ENCODE results near the gene CGNL1.

Gene CGNL1

DNA sequence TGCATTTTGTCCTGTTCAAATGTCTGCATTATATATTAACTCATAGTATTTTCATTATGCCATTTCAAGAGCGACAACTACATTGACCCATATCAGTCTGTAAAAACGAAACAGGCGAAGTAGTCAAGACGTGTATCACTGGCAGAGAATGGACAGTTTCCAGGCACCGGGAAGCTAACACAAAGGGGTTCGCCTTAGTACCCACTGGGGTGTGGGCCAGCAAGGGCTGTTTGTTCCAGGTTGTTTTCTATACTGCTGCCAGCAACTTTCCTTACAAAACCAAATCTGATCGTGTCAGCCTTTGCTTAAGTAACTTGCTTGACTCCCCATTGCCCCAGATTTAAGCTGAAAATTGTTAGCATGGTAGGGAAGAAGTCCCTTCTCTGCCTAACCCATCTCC is 87.1 kb downstream of the CGNL1 start:
- DNase-seq: no peak

DNA sequence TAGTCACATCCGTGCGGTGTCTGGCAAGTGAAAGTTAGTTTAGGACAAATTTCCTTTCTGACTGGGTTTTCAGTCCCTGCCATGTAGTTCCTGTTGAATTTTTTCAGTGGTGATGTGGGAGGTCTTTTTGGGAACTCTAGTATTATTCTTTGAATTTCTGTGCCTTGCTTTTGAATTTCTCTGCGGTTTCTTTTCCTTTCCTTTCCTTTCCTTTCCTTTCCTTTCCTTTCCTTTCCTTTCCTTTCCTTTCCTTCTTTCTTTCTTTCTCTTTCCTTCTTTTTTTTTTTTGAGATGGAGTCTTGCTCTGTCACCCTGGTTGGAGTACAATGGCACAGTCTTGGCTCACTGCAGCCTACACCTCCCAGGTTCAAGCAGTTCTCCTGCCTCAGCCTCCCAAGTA is 88.2 kb downstream of the CGNL1 start:
- DNase-seq: no peak

DNA sequence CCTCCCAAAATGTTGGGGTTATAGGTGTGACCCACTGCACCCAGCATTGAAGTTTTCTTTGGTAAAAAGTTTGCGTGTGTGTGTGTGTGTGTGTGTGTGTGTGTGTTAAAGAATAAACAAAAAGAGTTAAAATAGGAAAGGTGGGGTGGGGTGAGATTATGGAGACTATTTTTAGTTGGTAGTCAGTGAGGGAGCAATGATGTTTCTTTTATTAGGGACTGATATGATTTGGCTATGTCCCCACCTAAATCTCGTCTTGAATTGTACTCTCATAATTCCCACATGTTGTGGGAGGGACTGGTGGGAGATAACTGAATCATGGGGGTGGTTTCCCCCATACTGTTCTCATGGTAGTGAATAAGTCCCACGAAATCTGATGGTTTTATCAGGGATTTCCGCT is 92.2 kb downstream of the CGNL1 start:
- no peak for DNase-seq

DNA sequence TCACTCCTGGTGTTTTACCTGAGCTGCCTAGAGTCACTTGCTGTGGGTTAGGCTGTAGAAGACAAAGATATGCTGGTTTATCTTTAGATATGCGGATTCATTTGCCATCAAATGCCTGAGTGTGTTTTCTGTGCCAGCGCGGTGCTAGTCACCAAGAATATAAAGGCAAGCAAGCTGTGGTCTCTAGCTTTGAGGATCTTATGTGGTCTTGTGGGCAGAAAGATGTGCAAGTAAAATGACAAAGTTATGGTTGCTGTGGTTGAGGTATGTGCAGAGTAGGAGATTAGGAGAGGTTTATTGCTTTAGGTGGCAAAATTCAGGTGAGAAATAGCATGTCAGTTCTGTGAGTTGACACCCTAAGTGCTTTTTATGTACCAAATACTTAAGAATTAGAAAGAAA is 94.2 kb downstream of the CGNL1 start:
- no peak for DNase-seq

DNA sequence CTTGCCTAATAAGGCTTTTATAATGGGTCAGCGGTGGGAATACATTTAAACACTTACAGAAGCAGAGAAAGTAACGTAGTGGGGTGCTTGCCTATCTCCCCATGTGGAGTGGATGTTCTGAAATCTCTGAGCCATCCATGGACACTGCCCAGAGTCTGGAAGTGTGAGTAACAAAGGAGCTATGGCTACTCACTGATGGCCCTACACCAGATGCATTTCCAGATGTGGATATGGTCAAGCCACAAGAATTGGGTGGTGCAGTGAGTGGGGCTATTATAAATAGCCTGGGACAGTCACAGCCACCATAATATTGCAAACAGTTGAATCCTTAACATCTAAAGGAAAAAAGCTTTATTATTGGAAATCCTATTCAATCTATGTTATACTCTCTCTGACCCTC is 96.6 kb downstream of the CGNL1 start:
- no peak for DNase-seq

DNA sequence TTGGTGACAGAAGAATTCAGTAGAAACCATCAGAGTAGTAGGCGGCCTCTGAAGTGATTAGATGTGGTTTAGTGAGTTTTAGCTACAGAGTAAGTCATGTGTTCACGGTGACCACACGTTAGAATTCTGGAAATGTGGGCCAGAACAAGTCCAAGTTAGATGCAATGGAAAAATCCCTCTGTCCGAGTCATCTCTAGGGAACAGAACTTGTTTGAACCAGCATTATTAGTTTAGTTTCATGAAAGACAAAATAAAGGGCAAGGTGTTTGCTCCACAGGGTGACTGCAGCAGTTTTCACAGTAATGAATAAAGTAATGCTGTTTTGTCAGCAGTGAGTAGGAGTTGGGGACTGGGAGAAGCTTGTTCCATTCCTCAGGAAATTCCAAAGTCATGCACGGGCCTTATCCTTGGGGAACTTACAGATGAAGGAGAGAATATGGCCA is 100.2 kb downstream of the CGNL1 start:
- DNase-seq: no peak

DNA sequence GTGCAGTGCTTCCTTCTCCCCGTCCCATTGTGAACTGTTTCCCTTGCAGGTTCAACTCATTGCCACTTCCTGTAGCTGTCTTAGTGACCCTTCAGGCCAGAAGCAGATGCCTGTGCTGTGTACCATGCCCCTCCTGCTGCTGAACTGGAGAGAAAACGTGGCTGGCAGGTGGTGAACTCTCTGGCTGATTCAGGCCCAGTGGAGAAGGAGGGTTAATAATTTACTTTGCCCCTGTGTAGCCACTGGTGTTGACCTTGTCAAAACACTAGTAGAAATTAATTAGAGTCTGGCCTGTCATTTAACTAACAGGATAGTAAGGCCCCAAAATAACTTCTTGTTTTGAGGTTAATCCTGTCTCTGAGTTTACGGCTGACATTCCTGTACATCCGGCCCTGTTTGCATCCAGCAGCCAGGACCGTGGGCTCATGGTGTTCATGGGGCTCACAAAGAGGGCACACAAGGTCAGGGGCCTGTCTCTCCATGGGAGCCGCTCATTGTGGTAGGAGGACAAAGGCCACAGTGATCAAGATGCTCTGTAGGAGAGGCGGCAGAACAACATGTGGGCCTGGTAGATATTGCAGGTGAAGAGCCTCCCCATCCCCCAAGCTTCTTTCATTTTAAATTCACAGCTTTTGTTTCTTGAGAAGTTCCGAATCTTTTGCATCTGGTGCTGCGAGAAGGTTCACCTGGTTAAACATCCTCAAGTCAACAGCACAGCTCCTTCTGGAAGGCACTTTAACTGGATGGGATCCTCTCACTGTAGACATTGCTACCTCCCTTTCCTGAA is 101.6 kb downstream of the CGNL1 start:
- DNase-seq: no peak

DNA sequence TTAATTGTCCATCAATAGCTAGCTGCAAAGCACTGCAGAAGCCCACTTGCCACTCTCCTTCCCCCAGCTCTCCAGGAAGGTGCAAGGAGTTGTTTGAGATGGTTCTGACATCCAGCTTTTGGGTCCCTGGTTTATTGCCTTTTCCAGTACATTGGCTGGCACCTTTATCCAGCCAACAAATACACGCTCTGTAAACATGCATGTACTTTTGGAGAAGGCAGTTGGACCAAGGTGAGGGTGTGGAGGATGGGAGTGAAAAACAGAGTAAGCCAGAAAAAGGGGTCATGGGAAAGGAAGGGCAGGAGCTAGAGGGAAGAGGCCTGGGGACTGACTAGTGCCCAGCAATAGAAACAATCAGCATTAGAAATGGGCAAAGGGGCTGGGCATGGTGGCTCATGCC is 102.7 kb downstream of the CGNL1 start:
- DNase-seq: no peak

DNA sequence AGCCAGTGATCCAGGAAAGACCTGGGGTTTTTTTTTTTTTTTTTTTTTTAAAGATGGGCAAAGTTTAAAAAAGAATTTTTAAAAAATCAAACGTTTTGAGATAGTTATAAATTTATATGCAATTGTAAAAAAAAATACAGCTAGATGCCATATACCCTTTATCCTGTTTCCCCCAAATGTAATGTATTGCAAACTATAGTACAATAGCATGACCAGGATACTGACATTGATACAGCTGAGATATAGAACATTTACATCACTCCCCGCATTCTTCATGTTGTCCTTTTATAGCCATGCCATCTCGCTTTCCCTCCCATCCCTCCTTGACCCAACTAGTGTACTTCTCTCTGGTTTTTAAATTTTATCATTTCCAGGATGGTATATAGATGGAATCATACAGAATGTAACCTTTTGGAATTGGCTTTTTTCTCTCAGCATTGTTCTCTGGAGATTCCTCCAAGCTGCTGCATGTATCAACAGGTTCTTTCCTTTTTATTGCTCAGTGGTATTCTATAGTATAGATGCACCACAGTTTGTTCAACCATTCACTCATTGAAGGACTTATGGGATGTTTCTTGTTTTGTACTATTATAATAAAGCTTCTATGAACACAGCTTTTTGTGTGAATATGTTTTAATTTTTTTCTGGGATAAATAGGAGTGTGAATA is 104.9 kb downstream of the CGNL1 start:
- DNase-seq: no peak

DNA sequence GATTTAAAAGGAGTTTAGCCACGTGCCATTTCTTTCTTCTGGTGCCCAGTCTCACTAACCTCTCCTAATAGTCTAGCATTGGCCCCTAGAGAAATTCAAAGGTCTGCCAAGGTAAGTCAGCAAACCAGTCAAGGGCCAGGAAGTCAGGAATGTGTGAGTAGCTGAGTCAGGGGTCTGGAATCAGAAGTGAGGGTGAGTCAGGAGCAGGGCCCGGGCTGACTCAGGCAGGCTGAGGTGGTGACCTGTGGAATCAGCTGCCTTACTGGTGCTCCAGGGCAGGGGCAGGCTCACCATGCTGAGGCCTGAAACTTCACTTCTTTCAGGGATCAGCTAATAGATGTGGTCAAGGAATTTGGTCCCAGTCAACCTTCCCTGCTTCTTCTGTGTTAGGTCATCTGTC is 109.6 kb downstream of the CGNL1 start:
- no peak for DNase-seq

DNA sequence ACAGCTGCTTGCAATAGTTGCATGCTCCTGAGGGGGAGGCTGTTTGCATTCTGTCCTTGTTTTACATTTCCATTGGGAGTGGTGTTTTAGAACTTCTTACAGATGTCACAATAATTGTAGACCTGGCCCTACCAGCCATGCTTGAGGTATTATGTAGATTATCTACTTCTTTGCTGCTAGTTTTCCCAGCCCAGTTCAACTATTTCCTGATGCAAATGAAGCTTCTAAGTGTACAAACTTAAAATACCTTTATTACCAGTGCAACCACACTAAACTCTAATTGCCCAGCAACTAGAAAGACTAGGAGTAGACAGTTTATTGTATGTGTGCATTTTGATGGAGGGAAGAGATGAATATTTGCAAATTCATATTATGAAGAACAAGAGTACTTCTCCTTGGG is 110.5 kb downstream of the CGNL1 start:
- DNase-seq: no peak

DNA sequence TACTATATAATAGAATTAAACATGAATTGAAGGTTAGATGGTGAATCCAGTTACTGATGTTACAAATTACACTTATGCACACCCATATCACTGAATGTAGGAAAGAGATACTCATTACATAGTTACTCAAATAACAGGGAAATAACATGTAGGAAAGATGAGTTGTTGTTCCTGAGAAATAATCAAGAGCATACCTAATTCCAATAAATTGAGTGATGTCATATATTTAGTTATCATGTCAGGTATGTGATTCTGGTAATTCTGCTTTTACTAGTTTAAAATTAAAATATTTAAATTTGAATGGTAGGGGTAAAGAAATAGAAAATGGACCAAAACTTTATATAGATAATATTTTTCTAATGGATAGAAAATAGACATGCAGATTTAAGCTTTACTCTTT is 112.8 kb downstream of the CGNL1 start:
- DNase-seq: no peak

DNA sequence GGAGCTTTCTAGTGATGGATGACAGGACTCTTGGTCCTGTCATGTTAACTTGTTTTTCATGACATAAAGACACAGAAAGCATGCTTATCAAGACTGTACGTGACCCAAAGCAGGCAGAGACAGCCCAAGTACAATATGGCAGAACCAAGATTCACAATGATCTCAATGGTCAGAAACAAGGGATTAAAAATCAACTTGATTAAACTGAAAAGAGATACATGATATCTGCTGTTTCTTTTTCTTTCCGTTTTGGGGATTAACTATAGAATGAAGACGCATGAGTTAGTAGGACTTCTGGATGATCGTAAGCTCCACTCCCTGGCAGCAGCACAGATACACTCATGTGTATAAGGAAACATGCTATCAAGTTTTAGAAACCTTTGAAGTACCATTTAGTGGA is 117.0 kb downstream of the CGNL1 start:
- no peak for DNase-seq

DNA sequence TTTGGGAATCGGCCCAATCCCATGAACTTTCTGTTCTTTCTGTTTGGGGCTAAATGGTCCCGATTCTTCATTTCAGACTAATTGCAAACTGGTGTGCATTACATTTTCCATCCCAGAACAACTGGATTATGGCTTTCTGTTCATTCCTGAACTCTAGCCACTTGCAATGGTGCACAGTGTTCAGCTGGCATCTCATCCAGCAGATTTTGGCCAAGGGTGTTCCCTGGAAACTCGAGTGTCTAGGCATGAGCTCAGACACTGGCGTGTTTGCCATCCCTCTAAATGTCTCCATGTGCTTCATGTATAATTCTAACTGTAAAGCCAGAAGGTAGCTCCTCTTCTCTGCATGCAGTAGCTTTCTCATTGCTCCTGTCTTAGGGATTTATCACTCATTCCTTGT is 118.3 kb downstream of the CGNL1 start:
- DNase-seq: no peak

DNA sequence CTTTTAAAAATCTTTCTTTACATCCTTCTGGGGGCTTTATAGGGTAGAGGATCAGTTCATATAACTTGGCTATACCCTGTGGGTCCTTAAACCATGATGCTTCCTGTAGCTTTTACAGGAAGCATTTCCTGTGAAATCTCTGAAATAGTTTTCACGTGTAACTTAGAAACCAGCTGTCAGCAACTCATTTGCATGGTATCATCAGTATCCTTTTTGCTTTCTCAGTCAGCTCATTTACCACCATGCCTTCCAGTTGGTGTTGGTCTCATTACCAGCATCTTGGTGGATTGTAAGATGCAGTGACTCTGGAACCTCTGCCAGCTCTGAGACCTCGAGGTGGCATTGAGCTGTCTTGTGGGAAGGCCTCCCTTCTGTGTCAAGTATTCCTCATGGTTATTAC is 118.7 kb downstream of the CGNL1 start:
- DNase-seq: no peak

DNA sequence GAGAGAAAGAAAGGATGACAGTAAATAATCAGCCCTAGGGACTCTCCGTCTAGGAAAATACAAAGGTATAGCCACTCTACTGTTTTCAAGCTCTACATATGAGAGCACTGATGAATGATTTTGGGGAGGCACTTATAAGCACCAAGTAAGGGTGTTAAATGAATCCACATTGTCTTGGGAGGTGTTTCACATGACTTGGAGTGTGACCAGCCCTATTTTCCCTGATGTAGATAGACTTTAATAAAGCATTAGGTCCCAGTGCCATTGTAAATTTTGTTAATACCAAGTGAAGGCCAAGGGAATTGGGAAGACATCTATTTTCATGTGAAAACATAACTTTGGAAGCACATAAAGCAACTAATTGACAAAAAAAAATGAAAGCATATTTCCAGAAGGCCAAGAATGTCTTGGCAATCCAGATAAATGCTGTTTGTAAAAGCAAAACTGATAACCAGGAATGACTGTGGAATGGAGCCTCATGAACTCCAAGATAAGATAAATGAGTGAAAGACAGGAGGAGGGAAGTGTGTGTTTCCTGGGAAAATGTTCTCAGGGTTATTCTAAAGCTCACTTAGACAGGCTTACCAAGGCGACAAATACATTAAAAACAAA is 119.4 kb downstream of the CGNL1 start:
- no peak for DNase-seq

DNA sequence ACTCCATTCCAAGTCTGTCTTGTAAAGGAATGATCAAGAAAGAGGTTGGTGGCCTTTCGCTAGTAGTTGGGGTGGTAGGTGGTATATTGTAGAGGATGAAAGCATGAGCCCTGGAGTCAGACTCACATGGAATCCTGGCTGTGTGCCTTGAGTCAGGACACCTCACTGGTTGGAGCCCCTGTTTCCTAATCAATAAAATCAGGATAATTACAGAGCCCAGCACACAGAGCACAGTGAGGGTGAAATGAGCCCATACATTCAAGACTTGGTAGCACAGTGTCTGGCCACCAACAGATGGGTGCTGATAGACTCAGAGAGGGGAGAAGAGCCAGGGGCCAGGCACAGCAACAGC is 120.3 kb downstream of the CGNL1 start:
- DNase-seq: no peak

DNA sequence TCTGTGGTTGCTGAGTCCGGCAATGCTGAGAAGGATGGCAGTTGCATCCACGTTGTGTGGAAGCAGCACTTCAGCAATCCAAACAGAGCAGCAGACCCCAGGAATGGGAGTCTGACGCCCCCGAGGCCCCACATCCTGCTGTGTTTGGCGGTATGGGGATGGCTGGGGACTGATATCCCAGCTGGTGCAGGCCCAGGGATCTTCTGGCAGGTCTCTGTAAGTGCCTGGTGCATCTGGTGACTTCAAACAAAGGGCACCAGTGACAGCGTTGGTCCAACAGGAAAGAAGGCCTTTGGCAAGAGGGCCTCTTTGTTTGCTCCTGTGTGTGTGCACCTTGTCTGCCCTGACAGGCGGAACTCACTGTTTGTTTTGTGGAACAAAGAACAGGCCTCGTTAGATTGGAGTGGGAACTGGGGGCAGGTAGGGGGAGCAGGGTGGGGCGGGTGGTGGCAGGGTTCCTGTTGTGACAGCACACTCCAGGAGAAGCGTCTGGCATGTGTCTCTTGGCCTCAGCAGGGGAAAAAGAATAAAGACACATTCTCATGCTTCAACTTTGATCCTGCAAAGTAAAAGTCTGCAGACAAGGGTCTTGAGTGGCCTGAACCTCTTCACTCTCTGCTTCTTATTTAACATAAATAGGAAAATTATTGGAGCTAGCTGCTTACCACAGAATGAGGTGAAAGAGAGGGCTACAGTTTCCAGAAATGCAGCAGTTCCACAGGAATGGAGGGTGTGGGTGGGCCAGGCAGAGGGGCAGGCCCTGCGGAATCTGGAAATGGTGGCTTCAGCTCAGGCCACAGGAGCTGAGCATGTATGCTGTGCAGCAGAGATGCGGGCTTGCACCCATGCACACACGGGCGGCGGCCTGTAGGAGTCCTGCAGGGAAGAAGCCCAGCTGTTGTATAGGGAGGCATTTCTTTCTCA is 120.9 kb downstream of the CGNL1 start:
- no peak for DNase-seq

DNA sequence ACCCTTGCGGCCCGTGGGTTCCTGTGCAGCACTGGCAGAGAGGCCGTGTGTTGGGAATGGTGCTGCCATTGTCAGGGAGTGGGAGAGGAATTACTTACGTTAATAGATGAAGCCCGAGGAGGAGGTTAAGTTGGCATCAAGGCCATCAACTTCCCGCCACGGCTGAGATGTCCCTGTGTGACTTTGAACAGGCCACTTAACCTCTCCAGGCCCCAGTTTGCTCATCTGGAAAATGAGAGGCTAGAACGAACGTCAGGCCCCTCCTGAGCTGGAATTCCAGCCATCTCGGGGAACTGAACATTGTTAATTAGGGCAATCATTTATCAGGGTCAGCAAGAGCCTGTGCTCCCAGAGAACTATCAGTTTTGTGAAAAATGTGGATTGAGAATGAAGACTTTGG is 124.0 kb downstream of the CGNL1 start:
- DNase-seq: no peak

DNA sequence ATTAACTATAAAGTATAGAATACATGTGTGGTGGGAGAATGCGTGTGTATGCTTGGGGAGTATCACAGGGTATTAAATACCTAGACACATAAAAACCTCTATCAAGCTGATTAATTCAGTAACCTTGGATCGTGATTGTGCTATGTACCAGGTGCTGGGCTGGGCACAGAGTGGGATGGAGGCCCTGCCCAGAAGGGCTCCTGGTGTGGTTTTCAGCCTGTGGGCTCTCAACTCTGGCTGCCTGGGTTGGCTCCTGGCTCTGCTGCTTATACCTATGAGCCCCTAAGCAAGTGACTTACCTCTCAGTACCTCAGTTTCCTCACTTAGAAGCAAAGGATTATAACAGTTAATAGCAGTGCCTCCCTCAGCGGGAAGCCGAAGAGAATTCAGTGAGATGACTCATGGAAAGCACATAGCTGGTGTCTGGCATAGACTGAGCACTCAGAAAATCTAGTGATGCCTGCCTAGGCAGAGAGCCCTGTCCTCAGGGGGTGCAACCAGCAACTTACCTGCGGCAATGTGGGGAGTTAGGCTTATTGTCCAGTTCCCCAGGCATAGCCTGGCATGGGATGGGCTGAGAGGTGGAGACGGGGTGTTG is 124.8 kb downstream of the CGNL1 start:
- no peak for DNase-seq

DNA sequence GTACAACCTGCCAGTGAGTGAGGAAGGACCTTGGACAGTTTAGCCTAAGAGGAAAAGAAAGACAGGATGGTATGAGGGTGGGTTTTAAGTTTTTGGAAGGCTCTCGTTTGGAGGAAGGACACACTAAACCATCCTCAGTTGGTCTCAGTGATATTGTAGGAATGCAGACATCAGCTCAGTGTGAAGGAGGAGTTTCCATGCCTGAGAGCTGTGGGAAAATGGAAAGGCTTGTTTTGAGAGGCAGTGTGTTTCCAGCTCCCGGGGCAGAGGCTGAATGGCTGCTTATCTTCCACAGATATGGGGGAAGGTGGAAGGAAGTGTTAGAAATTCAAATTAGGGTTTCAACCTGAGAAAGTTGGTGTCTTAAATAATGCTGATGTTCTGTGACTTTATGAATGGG is 125.8 kb downstream of the CGNL1 start:
- DNase-seq: no peak

DNA sequence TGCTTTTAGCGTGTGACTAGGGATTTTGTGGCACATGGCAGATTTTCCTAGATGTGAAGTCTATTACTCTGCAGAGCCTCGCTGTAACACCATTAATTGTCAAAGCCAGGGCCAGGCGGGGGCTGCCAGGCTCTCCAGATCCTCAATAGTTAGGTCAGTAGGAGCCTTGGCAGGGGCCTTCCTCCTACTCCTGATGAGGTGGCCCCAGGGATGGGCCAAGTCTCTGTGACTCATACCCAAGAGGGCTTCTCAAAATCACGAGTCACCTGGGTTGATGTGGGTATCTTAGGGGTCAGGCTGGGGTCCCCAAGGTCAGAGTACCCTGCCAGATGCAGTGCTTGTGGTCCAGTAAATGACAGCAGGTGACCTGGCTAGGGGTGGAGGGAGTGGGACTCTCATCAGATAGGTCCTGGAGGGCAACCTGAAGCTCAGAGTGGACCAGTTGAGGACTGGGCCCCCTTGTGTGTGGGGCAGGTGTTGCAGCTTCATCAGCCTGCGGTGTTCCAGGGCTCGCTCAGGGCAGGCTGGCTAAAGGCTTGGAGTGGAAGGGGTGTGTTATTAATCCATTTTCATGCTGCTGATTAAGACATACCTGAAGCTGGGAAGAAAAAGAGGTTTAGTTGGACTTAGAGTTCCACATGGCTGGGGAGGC is 126.9 kb downstream of the CGNL1 start:
- DNase-seq: no peak
